NAMALWA (cell line): ENCODE results near the gene RFC3.
A peak's percentile ranks its signal among the peaks of the same experiment; 100 is the strongest.
"Not testable (repeated sequence)": the region's sequence is repeated elsewhere in the genome, so short reads cannot be mapped to it uniquely, and the experiment has no call there.

ENCODE experiments used
- DNase-seq: peaks from one replicate; pipeline ENCODE4 v3.0.0-alpha.2; 2015; ENCODE audit warnings: low spot score

Gene RFC3

DNA sequence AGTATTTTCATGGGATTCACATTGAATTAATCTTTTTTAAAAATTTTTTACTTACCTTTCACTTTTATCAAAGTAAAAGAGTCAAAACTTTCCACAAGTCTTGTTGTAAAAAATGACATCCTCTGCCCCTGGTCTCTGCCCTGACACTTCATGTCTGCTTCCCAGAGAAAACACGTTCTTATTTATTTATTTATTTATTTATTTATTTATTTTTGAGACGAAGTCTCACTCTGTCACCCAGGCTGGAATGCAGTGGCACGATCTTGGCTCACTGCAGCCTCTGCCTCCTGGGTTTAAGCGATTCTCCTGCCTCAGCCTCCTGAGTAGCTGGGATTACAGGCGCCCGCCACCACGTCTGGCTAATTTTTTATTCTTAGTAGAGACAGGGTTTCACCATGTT is 5.1 kb upstream of the RFC3 start:
- DNase-seq = not testable (repeated sequence)

DNA sequence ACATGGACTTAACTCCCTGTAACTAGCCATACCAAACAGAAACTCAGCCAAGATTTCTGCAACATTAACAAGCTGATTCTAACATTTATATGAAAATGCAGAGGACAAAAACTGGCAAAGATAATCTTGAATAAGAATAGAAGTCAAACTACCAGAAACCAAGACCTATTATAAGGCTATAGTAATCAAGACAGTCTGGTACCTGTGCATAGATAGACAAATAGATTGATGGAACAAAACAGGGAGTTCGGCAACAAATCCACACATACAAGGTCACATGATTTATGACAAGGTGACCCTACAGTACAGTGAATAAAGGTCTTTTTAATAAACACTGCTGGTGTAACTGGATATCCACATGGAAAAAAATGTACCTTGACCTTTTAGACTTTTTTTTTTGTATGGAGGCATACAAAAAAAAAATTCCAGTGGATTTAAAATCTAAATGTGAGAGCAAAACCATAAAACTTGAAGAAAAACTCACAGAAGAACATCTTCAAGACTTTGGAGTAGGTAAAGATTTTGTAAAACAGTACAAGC is 2.9 kb upstream of the RFC3 start:
- no peak for DNase-seq

DNA sequence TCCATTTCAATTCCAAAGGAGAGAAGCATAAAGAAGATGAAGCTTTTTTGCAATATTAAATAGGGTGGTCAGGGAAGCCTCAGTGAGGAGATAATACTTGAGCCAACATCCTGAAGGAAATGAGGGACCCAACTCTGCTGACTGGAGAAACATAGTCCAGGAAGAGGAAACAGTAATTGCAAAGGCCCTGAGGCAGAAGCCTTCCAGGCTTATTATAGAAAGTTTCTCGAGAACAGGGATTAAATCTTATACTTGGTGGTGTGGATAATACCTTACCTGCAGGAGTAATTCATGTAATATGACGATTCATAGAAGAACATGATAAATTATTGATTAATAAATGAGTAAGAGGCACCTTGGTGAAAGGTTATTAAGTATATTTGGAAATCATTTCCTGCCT is 1.0 kb upstream of the RFC3 start:
- DNase-seq = no peak

DNA sequence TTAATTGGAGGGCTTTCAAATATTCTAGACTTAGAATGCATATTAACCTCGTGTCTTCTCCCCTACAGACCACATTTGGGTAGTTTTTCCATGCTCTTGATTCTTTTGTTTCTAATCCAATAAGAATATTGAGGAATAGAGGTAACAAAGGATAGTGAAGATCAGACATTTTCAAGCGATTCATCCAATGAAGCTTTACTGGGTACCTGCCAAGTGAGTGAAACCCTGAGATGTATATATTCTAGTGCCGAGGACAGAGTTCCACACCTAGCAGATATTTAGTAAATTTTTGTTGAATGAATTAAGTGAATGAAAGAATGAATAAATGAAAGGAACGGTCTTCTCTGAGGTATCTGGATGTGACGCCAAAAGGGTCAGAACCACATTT is 442 bp upstream of the RFC3 start:
- no peak for DNase-seq

DNA sequence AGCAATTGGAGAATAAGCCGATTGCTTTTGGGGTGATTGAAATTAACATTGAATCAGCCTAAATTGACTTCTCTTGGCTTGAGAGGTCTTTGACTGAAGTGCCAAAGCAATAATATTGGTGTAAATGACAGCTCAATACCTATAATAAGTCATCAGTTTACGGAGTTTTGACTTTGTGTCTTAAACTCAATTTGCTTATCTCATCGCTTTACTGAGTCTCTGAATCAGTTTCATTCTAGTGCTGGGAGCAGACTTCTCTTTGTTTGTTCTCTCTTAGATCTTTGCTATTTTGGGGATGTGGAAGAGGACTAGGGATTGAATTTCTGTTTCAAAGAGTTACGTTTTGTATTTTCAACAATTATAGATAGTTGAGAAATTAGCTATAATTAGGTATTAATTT is 7.1 kb downstream of the RFC3 start:
- no peak for DNase-seq

DNA sequence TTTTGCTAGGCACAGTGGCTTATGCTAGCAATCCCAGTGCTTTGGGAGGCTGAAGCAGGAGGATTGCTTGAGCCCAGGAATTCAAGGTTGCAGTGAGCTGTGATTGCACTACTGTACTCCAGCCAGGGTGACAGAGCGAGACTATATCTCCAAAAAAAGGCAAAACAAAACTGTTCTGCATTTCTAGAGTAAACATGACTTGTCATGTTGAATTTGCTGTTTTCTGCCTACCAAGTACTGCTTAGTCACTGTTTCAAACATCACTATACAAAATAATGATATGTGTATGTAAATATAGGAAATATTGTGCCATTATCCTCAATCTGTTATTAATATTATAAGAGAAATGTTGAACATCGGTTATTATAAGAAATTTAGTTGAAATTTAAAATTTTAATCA is 9.2 kb downstream of the RFC3 start:
- no peak for DNase-seq

DNA sequence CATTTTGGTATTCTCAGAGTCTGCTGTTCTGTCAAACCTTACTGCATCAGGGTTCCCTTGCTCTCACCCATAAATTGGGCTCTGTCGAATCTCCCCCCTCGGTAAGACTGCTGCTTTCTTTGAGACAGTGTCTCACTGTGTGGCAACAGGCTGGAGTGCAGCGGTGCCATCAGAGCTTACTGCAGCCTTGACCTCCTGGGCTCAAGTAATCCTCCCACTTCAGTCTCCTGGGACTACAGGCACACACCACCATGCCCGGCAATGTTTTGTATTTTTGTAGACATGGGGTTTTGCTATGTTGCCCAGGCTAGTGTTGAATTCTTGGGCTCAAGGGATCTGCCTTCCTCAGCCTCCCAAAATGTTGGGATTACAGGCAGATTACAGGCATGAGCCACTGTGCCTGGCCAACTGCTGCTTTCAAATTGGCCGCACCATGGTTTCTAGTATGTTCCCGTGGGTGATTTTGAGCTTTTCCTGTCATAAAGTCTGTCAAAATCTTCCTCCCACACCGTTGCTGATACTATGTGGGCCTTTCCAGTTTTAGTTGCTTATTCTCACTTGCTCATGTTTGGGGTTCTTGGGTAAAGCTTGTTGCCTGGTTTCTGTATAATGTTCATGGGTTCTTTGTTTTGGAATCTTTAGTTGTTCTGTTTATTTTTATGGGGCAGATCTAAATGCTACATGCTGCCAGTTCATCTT is 10.6 kb downstream of the RFC3 start:
- DNase-seq = no peak

DNA sequence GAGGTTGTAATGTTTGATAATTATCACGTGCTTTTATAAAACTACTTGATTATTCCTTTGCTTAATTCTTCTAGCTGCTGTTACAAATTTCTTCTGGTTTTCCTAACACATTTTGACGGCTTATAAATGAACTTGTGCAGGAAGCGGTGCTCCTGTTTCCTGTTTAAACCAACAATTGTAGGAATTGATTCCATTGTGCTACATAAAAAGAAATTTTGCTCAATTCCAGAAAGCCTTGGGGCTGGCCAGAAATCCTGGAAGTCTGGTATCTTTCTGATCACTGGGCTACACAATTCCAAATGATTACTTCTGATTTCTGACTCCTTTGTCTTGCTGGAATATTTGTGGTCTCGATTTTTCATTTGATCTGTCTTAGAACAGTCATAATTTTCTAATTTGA is 14.9 kb downstream of the RFC3 start:
- no peak for DNase-seq

DNA sequence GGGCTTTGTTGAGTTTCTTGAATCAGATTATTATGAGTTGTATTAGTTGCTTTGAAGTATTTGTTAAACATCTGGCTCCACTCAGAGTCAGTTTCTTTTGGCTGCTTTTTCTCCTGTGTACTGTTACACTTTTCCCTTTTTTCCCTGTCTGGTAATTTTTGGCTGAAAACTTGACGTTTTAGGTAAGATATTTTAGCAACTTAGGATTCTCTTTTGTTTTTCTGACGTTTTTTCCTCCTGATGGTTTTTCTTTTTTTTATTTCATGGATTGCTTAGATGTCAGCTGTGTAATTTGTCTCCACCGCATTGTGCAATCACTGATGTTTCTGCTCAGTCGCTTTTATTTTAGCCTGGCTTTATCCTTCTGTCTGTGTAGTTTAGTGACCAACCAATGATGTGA is 20.7 kb downstream of the RFC3 start:
- no peak for DNase-seq

DNA sequence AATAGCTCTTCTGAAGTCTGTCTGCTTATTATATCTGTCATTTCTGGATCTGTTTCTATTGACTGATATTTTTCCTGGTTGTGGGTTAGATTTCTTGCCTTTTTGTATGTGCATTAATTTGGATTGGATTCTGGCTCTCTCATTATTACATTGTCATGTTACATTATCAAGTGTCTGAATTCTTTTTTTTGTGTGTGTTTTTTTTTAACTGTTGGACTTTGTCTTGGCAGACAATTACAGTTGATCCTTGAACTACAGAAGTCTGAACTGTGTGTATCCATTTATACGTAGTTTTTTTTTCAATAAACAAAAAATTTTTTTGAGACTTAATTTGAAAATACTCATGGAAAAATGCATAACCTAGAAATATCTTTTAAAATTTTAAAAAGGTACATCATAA is 22.5 kb downstream of the RFC3 start:
- no peak for DNase-seq

DNA sequence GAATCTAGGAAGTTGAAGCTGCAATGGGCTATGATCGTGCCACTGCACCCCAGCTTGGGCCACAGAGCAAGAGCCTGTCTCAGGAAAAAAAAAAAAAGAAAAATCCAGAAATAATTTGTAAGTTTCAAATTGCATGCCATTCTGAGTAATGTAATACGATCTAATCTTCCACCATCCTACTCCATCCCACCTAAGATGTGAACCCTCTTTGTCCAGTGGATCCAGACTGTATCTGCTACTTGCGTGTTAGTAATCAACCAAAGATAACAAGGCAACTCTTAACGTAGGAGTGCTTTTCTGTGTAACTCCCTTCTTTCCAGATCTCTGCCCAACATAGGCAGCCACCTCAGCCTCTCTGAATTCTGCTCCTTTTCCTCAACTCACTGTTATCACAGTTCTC is 24.3 kb downstream of the RFC3 start:
- DNase-seq = no peak

DNA sequence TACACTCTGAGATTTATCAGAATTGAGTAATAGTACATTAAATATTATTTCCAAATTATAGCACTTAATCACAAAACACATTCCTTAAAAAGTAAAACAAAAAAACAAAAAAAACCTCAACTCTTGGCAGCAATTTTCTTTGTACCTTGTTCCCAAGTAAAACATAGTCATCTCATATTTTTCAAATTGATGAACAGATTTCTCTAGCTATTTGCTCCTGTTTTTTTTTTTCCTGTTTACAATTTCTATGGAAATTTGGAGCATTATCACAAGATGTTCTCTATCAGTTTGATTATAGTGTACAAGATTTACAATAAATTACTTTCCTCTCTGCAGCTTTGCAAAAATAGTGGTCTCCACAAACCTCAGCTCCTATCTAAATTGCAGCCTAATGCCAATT is 25.0 kb downstream of the RFC3 start:
- DNase-seq = no peak

DNA sequence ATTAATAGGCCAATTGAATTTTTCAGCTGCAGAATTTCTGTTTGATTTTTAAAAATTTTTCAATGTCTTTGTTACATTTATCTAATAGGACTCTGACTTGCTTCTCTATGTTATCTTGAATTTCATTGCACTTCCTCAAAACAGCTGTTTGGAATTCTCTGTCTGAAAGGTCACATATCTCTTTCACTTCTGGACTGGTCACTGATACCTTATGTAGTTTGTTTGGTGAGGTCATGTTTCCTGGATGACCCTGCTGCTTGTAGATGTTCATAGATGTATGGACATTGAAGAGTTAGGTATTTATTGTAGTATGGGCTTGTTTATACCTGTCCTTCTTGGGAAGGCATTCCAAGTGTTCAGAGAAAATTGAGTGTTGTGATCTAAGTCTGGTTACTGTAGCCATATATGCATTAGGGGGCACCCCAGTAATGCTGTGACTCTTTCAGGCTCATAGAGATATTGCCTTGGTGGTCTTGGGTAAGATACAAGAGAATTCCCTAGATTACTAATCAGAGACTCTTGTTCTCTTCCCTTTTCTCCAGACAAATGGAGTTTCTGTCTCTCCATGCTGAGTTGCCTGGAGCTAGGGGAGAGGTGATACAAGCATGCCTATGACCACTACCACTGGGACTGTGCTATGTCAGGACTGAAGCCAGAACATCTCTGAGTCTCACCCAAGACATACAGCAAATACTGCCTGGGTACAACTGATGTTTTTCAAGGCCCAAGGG is 27.8 kb downstream of the RFC3 start:
- no peak for DNase-seq

DNA sequence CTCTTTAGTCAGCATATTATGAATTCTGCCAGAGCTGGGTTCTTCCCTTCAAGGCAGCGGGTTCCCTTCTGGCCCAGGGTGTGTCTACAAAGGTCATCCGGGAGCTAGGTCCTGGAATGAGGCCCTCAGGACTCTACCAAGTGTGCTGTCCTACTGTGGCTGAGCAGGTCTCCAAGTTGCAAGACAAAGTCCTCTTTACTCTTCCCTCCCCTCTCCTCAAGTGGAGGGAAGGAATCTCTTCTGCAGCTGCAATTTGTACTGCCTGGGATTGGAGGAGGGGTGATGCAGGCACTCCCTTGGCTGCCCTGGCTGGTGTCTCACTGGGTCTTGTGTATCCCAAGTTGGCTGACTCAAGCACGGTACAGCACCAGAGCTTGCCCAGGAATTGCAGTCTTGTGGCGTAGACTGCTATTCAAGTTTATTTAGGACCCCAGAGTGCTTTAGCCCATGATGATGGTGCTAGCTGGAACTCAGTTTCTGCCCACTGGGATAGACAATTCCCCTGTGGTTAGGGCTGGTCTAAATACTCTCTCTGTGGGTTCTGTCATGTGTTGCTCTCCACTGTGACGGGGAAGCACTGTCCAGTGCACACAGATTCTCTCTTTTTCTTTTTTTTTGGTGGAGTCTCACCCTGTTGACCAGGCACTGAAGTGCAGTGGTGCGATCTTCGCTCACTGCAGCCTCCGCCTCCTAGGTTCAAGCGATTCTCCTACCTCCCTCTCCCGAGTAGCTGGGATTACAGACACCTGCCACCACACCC is 28.5 kb downstream of the RFC3 start:
- no peak for DNase-seq

DNA sequence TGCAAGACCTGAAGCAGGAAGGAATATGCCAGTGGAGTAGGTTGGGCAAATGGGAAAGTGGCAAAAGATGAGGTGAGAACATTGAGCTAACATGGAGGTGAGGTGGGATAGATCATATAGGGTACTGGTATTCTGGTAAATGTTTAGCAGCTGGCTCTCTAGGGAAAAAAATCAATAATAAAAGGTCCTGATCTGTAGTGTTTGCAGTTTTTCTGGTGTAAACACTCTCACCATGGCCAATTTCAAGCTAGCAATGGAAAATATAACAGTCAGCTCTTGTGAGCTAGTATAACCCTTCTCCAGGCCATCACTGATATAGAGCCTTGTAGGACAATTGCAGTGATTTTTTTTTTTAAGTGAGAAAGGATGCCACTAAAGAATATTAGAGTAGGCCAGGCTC is 31.3 kb downstream of the RFC3 start:
- DNase-seq = no peak

DNA sequence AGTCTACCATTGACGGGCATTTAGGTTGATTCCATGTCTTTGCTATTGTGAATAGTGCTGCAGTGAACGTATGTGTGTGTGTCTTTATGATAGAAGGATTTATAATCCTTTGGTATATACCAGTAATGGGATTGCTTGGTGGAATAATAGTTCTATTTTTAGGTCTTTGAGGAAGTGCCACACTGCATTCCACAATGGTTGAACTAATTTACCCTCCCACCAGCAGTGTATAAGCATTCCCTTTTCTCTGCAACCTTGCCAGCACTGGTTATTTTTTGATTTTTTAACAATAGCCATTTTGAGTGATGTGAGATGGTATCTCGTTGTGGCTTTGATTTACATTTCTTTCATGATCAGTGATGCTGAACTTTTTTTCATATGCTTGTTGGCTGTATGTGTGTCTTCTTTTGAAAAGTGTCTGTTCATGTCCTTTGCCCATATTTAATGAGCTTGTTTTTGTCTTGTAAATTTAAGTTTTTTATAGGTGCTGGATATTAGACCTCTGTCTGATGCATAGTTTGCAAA is 37.5 kb downstream of the RFC3 start:
- no peak for DNase-seq

DNA sequence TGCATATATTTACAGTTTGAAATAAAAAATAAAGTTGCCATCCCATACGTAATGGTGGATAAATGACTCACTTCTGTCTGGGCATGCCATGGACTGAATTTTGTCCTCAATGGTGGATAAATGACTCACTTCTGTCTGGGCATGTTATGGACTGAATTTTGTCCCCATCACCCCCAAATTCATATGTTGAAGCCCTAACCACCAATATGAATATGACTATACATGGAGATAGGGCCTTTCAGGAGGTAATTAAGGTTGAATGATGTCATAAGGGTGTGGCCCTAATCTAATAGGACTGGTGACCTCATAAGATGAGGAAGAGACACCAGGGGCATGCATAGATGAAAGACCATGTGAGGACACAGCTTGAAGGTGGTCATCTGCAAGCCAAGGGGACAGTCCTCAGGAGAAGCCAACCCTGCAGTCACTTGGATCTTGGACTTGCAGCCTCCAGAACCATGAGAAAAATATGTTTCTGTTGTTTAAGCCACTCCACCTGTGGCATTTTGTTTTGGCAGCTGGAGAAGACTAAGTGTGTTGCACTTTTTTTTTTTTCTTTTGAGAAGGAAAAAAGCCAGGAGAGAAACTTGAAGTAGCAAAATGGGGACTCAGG is 41.8 kb downstream of the RFC3 start:
- no peak for DNase-seq

DNA sequence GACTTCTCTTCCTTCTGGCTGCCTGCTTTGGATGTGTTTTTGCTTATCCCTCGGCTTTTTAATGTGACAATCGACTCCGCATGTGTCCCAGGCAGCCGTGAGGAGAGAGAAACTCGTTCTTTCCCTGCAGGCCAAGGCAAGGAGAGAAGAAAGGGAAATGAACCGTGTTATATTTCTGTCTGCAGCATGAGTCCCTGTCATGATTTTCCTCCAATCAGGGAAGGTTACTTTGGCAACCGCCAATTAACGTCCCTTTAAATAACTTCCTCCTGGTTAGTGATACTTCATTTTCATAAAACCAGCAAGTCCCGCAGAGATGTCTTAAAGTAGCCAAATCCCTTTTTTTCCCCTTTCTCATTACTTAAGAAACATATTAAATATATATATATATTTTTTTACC is 42.6 kb downstream of the RFC3 start:
- no peak for DNase-seq

DNA sequence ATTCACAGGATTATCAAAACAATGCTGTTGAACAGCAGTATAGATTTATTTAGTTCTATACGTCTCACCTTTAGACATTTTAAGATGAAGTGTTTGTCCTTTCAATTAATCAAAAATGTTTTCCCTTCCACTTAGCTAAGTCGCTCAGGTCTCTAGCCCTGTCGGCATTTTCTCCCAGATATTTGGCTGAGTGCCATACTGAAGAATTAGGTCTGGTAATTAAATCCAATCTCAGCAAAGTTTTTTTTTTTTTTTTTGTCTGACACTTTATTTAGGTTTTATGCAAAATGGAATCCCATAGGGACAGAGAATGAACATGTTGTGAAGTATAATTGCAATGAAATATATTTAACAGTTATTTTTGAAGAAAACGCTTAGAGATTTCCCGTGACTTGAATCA is 44.1 kb downstream of the RFC3 start:
- no peak for DNase-seq

DNA sequence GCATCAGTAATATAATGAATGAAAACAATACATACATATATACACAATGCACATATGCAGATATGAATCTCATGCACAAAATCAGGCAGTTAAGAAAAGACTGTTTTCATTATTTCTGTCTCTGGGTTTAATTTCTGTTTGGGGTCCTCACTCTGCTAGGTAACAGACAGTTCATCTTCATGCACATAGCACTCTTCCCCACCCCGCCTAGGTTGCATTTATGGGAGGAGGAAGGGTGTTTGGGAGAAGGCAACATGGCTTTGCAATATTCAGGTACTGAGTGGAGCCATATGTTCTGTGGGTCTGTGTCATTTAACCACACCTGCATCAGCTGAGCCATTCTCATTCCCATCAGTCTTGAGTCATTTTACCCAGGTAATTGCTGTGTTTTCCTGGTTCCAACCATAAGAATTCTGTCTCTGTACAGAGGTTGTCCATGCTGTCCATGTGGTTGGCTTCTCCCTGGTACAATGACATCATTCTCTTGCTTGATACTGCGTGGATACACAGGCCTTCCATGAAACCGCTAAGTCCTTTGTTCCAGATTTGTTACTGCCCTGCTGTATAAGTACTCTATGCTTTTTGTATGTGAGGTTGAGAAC is 45.3 kb downstream of the RFC3 start:
- DNase-seq = no peak

DNA sequence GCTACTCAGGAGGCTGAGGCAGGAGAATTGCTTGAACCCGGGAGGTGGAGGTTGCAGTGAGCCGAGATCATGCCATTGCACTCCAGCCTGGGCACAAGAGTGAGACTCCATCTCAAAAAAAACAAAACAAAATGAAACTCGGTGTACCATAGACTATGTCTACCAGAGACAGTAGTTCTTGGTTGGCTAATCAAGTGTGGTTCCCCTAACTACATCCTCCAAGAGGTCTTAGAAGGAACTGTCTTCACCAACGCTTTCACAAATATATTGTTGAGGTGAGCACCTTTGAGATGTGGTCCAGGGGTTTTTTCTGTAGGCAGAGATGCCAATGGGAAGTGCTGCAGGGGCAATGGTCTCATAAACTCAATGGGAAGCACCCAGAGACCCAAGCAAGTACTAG is 48.0 kb downstream of the RFC3 start:
- DNase-seq = peak; percentile 58

DNA sequence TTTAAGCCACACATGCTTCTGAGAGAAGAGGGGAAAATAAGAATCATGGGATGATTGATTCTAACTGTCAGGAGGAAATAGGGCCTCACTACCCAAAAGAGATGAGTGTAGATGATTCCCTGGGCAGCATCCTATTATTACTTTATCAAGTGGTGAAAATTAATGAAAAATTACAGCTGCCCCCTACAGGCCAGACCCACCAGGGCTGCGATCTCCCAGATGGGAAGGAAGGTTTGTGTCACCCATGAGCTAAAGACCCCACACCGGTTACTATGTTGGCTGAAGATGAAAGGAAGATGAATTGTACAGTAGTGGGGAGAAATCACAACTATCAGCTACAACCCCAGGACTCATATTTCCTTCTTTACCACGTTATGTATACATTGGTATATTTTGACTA is 49.5 kb downstream of the RFC3 start:
- no peak for DNase-seq
